Activated naive CD4-positive, alpha-beta T cell treated with anti-CD3 and anti-CD28 coated beads, Interleukin-2, amount 50 U/mL, for 72 hours (primary cell): ENCODE measurements around the gene ACOT9. TPM values are rescaled to one million over a fixed set of nuclear protein-coding genes. Genes with fewer than 3 reads are reported as not detected.
"Not testable (repeated sequence)": the region's sequence is repeated elsewhere in the genome, so short reads cannot be mapped to it uniquely, and the experiment has no call there.

ENCODE experiments used
- ATAC-seq, 2 donors: fragments of 150-1000 bp; cut with Tn5 transposase; 2 replicates each; pipeline ENCODE4 v1.10.0; 2021; ENCODE audit warnings: mild to moderate bottlenecking in 2 of 2, moderate library complexity in 2 of 2
- DNase-seq, 2 donors: peaks; one replicate each; pipeline ENCODE4 v3.0.0; 2021 to 2022; ENCODE audit warnings: low spot score in 2 of 2
- H3K27ac Mint-ChIP-seq, 2 donors: one replicate each; pipeline ENCODE4 v1.8.0; 2022; ENCODE audit warnings: mild to moderate bottlenecking in 2 of 2, mixed read lengths in 2 of 2
- H3K36me3 Mint-ChIP-seq, 2 donors: one replicate each; pipeline ENCODE4 v1.8.0; 2022; ENCODE audit warnings: mixed read lengths in 2 of 2
- H3K9me3 Mint-ChIP-seq, 2 donors: one replicate each; pipeline ENCODE4 v1.8.0; 2022; ENCODE audit warnings: mixed read lengths in 2 of 2
- total RNA-seq, 2 donors: library from RNA; stranded (reverse); gene quantifications; one replicate each; pipeline ENCODE4 v1.2.3, GENCODE V29; 2022

Gene ACOT9
- total RNA-seq, 2 donors from 2014 or later = 33.6 to 56.3 TPM

DNA sequence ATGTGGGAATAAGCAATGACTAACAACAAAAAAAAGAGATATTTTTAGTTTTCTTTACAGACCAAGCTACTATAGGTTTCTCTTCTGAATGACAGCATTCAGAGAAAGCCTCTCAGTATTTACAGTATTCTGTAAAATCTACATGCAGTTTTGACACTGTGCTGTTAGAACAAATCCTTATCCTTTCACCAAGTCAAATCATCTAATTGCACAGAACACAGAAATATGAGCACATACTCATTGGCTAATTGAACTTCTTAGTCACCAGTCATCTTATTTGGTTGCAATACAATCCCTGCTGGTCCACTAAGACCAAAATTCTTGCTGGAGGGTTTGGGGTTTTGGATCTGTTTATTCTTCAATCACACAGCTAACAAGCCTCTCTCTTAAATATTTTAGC, 5.7 kb downstream of the ACOT9 start:
- ATAC-seq = no peak
- peaks cover 5 to 8% of the 10 kb centered on the region in 2 donors for H3K36me3 Mint-ChIP-seq

DNA sequence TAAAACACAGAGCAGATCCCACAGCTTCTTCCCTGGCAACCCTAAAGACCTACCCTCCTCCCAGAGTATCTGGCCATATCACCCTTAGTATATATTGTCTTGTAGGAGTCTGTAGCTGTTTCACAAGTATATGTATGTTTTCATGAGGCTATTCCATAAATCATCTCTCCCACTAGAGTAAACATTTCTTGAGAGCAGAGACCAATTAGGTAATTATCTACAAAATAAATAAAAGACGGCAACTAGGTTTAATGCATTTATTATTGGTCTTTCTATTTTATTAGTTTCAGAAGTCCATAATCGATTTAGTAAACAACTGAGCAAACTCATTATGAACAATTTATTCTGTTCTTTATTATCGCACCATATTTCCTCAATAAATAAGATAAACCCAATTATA, 7.0 kb downstream of the ACOT9 start:
- Mint-ChIP-seq H3K9me3 (no peaks in the 10 kb centered on the region), H3K27ac (no peak overlapping the region), H3K36me3 (peaks cover 0 to 10% of the 10 kb centered on the region in 2 donors)
- DNase-seq = no peak
- no peak for ATAC-seq

More for the DNA sequence above, 5.7 kb downstream of the ACOT9 start:
- no peak for DNase-seq
- no peaks in the 10 kb centered on the region for H3K9me3 Mint-ChIP-seq
- H3K27ac Mint-ChIP-seq = no peak overlapping the region

GRCh38 chrX:23732704-23733103, 10.4 kb downstream of the ACOT9 start:
- Mint-ChIP-seq H3K36me3 (peaks cover 4 to 15% of the 10 kb centered on the region in 2 donors), H3K9me3 (no peaks in the 10 kb centered on the region), H3K27ac (peak overlapping the region; percentile 82 to 87)
- ATAC-seq (peak; percentile 90 to 93), DNase-seq (no peak)

GRCh38 chrX:23731951-23732350, 11.1 kb downstream of the ACOT9 start:
- H3K27ac Mint-ChIP-seq = peak overlapping the region in 1 of 2 donors; percentile 87
- no peak for DNase-seq

DNA sequence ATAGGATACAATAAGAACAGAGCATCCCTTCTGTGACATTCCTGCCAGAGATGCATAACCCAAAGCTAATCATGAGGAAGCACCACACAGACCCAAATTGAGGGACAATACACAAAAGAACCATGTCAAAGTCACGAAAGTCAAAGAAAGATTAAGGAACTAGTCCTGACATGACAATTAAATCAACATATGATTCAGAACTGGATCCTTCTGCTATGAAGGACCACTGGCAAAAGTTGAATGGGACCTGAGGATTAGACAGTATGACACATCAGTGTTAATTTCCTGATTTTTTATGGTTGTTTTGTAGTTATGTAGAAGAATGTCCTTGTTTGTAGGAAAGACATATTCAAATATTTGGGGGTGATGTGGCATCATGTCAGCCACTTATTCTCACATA, 13.9 kb downstream of the ACOT9 start:
- DNase-seq = no peak
- no peaks in the 10 kb centered on the region for H3K9me3 Mint-ChIP-seq
- ATAC-seq = no peak
- H3K36me3 Mint-ChIP-seq = peaks cover 4 to 19% of the 10 kb centered on the region in 2 donors
- no peak overlapping the region for H3K27ac Mint-ChIP-seq

More at GRCh38 chrX:23731951-23732350, 11.1 kb downstream of the ACOT9 start:
- ATAC-seq = no peak
- H3K9me3 Mint-ChIP-seq = no peaks in the 10 kb centered on the region
- peaks cover 4 to 15% of the 10 kb centered on the region in 2 donors for H3K36me3 Mint-ChIP-seq

DNA sequence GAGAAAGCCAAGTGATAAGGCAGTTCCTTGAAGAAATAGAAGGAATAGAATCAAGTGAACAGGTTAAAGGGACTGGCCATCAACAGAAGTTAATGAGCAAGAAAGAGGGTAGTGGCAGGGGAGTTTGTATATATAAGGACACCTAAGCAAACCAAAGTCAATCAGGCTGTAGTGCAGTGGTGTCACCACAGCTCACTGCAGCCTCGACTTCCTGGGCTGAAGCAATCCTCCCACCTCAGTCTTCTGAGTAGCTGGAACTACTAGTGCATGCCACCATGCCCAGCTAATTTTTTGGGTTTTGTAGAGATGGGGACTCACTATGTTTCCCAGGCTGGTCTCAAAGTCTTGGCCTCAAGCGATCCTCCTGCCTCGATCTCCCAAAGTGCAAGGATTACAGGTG, 15.9 kb downstream of the ACOT9 start:
- no peak for DNase-seq
- no peaks in the 10 kb centered on the region for H3K9me3 Mint-ChIP-seq
- peaks cover 4 to 18% of the 10 kb centered on the region in 2 donors for H3K36me3 Mint-ChIP-seq
- no peak for ATAC-seq
- peak overlapping the region in 1 of 2 donors; percentile 74 for H3K27ac Mint-ChIP-seq

DNA sequence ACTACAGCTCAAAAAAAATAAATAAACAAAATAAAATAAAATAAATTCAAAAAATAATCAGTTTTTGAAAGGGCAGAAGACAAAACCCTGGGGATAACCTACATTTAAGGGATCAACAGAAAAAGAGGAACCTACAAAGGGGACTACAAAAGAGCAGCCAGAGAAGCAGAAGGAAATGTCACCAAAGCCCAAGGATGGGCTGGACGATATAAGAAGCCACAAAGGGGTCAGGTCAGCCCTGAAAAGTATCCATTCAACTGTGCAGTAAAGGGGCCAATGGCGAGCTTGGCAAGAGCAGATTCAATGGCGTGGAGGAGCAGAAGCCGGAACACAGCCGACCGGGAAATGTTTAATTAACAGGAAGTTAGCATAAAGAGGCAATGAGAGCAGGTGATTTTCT, 16.9 kb downstream of the ACOT9 start:
- ATAC-seq (no peak), DNase-seq (no peak)
- peaks cover 4 to 10% of the 10 kb centered on the region in 2 donors for H3K36me3 Mint-ChIP-seq
- H3K27ac Mint-ChIP-seq = no peak overlapping the region
- H3K9me3 Mint-ChIP-seq = no peaks in the 10 kb centered on the region

- H3K9me3 Mint-ChIP-seq = no peaks in the 10 kb centered on the region
- ATAC-seq (peak; percentile 36 to 77), DNase-seq (no peak)
- H3K27ac Mint-ChIP-seq = peak overlapping the region in 1 of 2 donors; percentile 79
- peaks cover 0 to 4% of the 10 kb centered on the region in 2 donors for H3K36me3 Mint-ChIP-seq
Measured at GRCh38 chrX:23720117-23720677, 22.9 kb downstream of the ACOT9 start.

DNA sequence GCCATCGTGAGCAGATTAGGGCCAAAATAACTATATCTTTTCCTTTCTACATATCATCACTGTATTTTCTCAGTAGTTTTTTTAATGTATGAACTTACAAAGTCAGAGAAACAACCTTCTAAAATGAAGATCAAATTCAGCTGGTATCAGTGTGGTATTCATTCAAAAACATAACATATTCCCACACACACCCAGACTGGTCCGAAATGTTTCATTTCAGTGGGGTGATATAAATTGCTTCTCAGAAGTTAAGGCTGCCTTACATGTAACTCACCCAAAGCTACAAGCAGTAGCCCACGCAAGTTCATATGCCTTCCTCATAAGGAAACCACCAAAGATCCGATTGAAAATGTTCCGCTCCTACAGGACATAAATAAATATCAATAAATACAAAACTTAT, 37.8 kb downstream of the ACOT9 start:
- Mint-ChIP-seq H3K36me3 (no peaks in the 10 kb centered on the region), H3K27ac (no peak overlapping the region), H3K9me3 (no peaks in the 10 kb centered on the region)
- no peak for DNase-seq
- no peak for ATAC-seq

GRCh38 chrX:23704673-23705206, 38.3 kb downstream of the ACOT9 start:
- H3K27ac Mint-ChIP-seq = no peak overlapping the region
- no peak for DNase-seq
- ATAC-seq = peak in 1 of 2 donors; percentile 53
- no peaks in the 10 kb centered on the region for H3K9me3 Mint-ChIP-seq
- H3K36me3 Mint-ChIP-seq = no peaks in the 10 kb centered on the region

- H3K9me3 Mint-ChIP-seq = no peaks in the 10 kb centered on the region
- H3K27ac Mint-ChIP-seq = no peak overlapping the region
- ATAC-seq = peak; percentile 49 to 56
- no peaks in the 10 kb centered on the region for H3K36me3 Mint-ChIP-seq
- DNase-seq = no peak
Measured at GRCh38 chrX:23699636-23700194, 43.4 kb downstream of the ACOT9 start.

DNA sequence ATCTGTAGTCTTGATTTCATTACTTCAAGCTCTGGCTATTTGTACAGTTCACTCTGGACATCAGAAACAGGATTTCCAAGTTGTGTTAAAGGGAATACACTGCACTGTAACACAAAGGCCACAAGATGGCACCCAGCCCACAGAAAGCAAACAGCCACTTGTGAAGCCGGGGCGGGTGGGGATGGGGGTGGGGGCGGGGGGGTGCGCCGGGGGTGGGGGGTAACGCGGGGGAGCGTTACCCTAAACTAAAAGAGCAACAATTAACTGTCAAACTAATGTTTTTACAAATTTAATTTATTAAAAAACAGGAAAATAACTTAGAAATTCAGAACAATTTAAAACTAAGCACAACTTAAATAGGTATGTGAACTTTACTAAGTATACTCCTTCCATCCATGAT, 48.5 kb downstream of the ACOT9 start:
- Mint-ChIP-seq H3K27ac (no peak overlapping the region), H3K9me3 (no peaks in the 10 kb centered on the region), H3K36me3 (no peaks in the 10 kb centered on the region)
- DNase-seq (peak in 1 of 2 donors; percentile 6), ATAC-seq (peak; percentile 59 to 67)

GRCh38 chrX:23692166-23692565, 50.9 kb downstream of the ACOT9 start:
- no peaks in the 10 kb centered on the region for H3K36me3 Mint-ChIP-seq
- DNase-seq (no peak), ATAC-seq (no peak)
- no peak overlapping the region for H3K27ac Mint-ChIP-seq
- no peaks in the 10 kb centered on the region for H3K9me3 Mint-ChIP-seq

GRCh38 chrX:23676486-23676885, 66.6 kb downstream of the ACOT9 start:
- ATAC-seq, DNase-seq, H3K36me3 Mint-ChIP-seq, H3K9me3 Mint-ChIP-seq, H3K27ac Mint-ChIP-seq: not testable (repeated sequence)

- H3K36me3 Mint-ChIP-seq = peaks cover 0 to 5% of the 10 kb centered on the region in 2 donors
Measured at GRCh38 chrX:23673108-23673507, 70.0 kb downstream of the ACOT9 start.

DNA sequence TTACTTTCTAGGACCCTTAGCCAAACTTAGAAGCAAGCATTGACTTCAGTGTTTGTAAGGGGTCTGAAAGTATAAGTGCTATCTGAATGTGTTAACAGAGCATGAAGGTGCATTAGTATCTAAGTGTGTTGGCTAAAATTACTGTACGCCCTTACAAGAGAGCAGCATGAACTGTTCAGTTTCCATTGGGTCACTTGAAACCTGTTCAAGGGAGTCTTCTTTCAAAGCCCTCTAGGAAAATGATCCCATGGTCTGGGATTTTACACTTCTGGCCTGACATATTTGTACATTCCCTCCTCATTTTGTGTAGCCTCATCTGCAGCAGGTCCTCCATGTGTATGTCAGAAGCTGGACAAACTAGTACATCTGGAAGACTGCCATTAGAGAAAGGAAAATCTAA, 72.5 kb downstream of the ACOT9 start:
- ATAC-seq (no peak), DNase-seq (no peak)
- Mint-ChIP-seq H3K9me3 (no peaks in the 10 kb centered on the region), H3K36me3 (peaks cover 0 to 7% of the 10 kb centered on the region in 2 donors), H3K27ac (no peak overlapping the region)

More at GRCh38 chrX:23673108-23673507, 70.0 kb downstream of the ACOT9 start:
- no peak for ATAC-seq
- Mint-ChIP-seq H3K27ac (peak overlapping the region in 1 of 2 donors; percentile 9), H3K9me3 (no peaks in the 10 kb centered on the region)
- DNase-seq = no peak

DNA sequence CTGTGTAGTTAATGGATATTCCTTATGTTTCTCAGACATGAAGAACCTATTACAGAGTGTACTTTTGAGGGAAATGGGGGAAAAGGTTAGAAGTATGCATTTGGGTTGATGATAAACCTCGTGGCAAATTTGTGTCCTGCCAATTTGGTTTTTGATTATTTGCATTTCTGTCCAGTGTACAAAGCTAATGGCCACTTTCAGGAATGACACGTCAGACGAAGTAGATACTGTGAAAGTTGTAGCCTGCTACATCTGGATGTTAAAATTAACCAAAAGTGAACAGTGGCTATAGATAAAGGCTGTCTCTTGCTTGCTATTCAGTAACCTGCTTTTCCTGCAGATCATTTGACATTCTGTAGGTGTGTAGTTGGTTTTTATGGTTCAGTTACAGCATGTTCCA, 74.7 kb downstream of the ACOT9 start:
- H3K9me3 Mint-ChIP-seq = no peaks in the 10 kb centered on the region
- peak overlapping the region; percentile 88 to 94 for H3K27ac Mint-ChIP-seq
- DNase-seq (no peak), ATAC-seq (no peak)
- H3K36me3 Mint-ChIP-seq = peaks cover 0 to 7% of the 10 kb centered on the region in 2 donors
